Hepatocyte (in vitro differentiated cells): Measurements from ENCODE around the gene CHRNA1.

Experiments used
- EZH2 ChIP-seq: fragments of 200-600 bp; sonication (generic); IDR thresholded peaks from 2 replicates; pipeline ENCODE4 v1.6.1; 2016; ENCODE audit warnings: antibody characterized with exemption, mild to moderate bottlenecking, borderline replicate concordance
- TF ChIP-seq, protein P1 (sequence below): fragments of 200-600 bp; sonication (generic); IDR thresholded peaks from 2 replicates; pipeline ENCODE4 v1.5.1; 2016; ENCODE audit warnings: antibody characterized with exemption, mild to moderate bottlenecking; ENCODE audit not compliant: poor library complexity

DNA sequence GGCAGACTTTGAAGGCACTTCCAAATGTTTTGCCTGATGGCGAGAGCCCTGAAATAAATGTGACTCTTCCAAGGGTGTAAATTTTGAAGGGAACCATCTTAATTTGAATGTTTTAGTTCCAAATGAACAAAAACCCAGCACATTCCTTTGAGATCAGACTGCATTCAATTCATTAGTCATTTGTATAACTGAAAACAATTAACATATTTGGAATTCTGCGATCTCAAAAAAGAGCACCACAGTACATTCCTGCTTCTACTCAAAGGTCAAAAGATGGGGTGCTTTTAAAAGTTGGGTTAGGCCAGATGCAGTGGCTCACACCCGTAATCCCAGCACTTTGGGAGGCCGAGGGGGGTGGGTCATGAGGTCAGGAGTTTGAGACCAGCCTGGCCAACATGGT lies 38.2 kb upstream of the CHRNA1 start:
- TF ChIP-seq, protein P1, sequence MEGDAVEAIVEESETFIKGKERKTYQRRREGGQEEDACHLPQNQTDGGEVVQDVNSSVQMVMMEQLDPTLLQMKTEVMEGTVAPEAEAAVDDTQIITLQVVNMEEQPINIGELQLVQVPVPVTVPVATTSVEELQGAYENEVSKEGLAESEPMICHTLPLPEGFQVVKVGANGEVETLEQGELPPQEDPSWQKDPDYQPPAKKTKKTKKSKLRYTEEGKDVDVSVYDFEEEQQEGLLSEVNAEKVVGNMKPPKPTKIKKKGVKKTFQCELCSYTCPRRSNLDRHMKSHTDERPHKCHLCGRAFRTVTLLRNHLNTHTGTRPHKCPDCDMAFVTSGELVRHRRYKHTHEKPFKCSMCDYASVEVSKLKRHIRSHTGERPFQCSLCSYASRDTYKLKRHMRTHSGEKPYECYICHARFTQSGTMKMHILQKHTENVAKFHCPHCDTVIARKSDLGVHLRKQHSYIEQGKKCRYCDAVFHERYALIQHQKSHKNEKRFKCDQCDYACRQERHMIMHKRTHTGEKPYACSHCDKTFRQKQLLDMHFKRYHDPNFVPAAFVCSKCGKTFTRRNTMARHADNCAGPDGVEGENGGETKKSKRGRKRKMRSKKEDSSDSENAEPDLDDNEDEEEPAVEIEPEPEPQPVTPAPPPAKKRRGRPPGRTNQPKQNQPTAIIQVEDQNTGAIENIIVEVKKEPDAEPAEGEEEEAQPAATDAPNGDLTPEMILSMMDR, result no peak
- TF ChIP-seq EZH2, result no peak
